GM12878 (cell line): ENCODE results near the gene FABP1. TPM values are rescaled to one million over a fixed set of nuclear protein-coding genes. Genes with fewer than 3 reads are reported as not detected.

Experiments
- ATAC-seq: fragments of 200-7000 bp; cut with Tn5 transposase; 3 replicates; pipeline ENCODE4 v1.9.1; 2020; ENCODE audit warnings: mild to moderate bottlenecking, moderate library complexity
- BruUV-seq: library from RNA; stranded (reverse); fragments of 400-500 nt; replicated peaks from 2 replicates; lab custom pipeline; 2021; lab: Mats Ljungman, UMichigan
- CTCF ChIA-PET: fragments of 300-600 bp; sonication (Branson Sonifier 250); formaldehyde crosslinking; extraction: SDS; loops from one replicate; lab custom pipeline; 2021; ENCODE audit warnings: inconsistent platforms; lab: Yijun Ruan, JAX
- POLR2A ChIA-PET: fragments of 350-600 bp; formaldehyde crosslinking; extraction: SDS; loops from one replicate; lab custom pipeline; 2021; ENCODE audit warnings: inconsistent platforms; lab: Charles Lee
- RAD21 ChIA-PET: fragments of 300-600 bp; sonication (Branson Sonifier 250); formaldehyde crosslinking; loops from one replicate; lab custom pipeline; 2023; ENCODE audit warnings: antibody characterized with exemption; ENCODE audit not compliant: unreplicated experiment; lab: Charles Lee
- SMC1A ChIA-PET: fragments of 300-600 bp; sonication (Branson Sonifier 250); formaldehyde crosslinking; loops from one replicate; lab custom pipeline; 2023; ENCODE audit not compliant: unreplicated experiment, uncharacterized antibody; lab: Charles Lee
- DNase-seq: peaks from one replicate; pipeline ENCODE4 v3.0.0-alpha.2; 2011; ENCODE audit warnings: low read depth, low spot score
- FAIRE-seq: peaks from 3 replicates; lab custom pipeline; 2011; peaks lifted over from hg19 to GRCh38; lab: Jason Lieb, UNC
- H2AFZ ChIP-seq: 2 replicates; pipeline ENCODE4 v1.6.0; 2011; ENCODE audit warnings: low read depth, low read length, control low read depth; ENCODE audit not compliant: control insufficient read depth
- H3K27ac ChIP-seq: 2 replicates; pipeline ENCODE4 v1.5.1; 2011; ENCODE audit warnings: control low read depth; ENCODE audit not compliant: control insufficient read depth, insufficient read depth
- H3K27me3 ChIP-seq, 2 experiments: replicated peaks in 1 of 2; 2 replicates each; pipeline versions ENCODE4 v1.6.0 to v1.6.1; 2011; ENCODE audit warnings: low read length in 1 of 2; ENCODE audit not compliant: control insufficient read depth in 2 of 2, insufficient read depth in 2 of 2
- H3K36me3 ChIP-seq, 2 experiments: 2 replicates each; pipeline ENCODE4 v1.5.1; 2011; ENCODE audit warnings: low read length in 1 of 2; ENCODE audit not compliant: control insufficient read depth in 2 of 2, insufficient read depth in 2 of 2
- H3K4me1 ChIP-seq: 2 replicates; pipeline ENCODE4 v1.6.1; 2011; ENCODE audit warnings: mild to moderate bottlenecking, low read length, moderate library complexity, mixed read lengths; ENCODE audit not compliant: control insufficient read depth, insufficient read depth
- H3K4me2 ChIP-seq: 2 replicates; pipeline ENCODE4 v1.6.0; 2011; ENCODE audit warnings: control low read depth; ENCODE audit not compliant: control insufficient read depth, insufficient read depth
- H3K4me3 ChIP-seq: fragments of 200-600 bp; sonication (generic); 2 replicates; pipeline ENCODE4 v1.5.1; 2016
- H3K79me2 ChIP-seq: 2 replicates; pipeline ENCODE4 v1.6.0; 2011; ENCODE audit warnings: low read length; ENCODE audit not compliant: control insufficient read depth, insufficient read depth
- H3K9ac ChIP-seq: 2 replicates; pipeline ENCODE4 v1.8.0; 2011; ENCODE audit warnings: low read length, control low read depth, mixed read lengths; ENCODE audit not compliant: control insufficient read depth, insufficient read depth
- H3K9me3 ChIP-seq: replicated peaks from 3 replicates; pipeline ENCODE4 v1.5.1; 2011; ENCODE audit warnings: mild to moderate bottlenecking, low read length; ENCODE audit not compliant: control insufficient read depth, insufficient read depth
- H4K20me1 ChIP-seq: 2 replicates; pipeline ENCODE4 v1.6.0; 2011; ENCODE audit not compliant: control insufficient read depth, insufficient read depth
- ASH2L ChIP-seq: fragments of 300-600, 200-600 bp; sonication (generic); IDR thresholded peaks from 2 replicates; pipeline ENCODE4 v1.6.1; 2017; ENCODE audit warnings: low read depth, mild to moderate bottlenecking, borderline replicate concordance
- CEBPB ChIP-seq, 2 experiments: fragments of 150-350 bp in 1 of 2; IDR thresholded peaks; 2 replicates each; pipeline ENCODE4 v1.6.1; 2012 to 2014; ENCODE audit warnings: low read depth in 2 of 2, low read length in 2 of 2, borderline replicate concordance in 1 of 2, inconsistent platforms in 1 of 2
- E4F1 ChIP-seq: fragments of 450-650 bp; IDR thresholded peaks from 2 replicates; pipeline ENCODE4 v1.6.1; 2018; ENCODE audit warnings: borderline replicate concordance, mild to moderate bottlenecking; ENCODE audit not compliant: partially characterized antibody
- EED ChIP-seq: sonication (generic); IDR thresholded peaks from 2 replicates; pipeline ENCODE4 v1.6.1; 2016; ENCODE audit warnings: antibody characterized with exemption, low read depth
- EP300 ChIP-seq, 2 experiments: fragments of 150-350 bp in 1 of 2; IDR thresholded peaks; 2 replicates each; pipeline ENCODE4 v1.6.1; 2011 to 2012; ENCODE audit warnings: low read depth in 2 of 2, low read length in 2 of 2, borderline replicate concordance in 1 of 2, improper control_type of control experiment in 1 of 2, inconsistent platforms in 1 of 2; ENCODE audit not compliant: control insufficient read depth in 1 of 2
- SP1 ChIP-seq: IDR thresholded peaks from one replicate; pipeline ENCODE4 v1.6.1; 2011; ENCODE audit warnings: low read depth, low read length
- SUPT20H ChIP-seq: IDR thresholded peaks from 2 replicates; pipeline ENCODE4 v1.6.1; 2011; ENCODE audit warnings: low read depth, mild to moderate bottlenecking, low read length, moderate library complexity, borderline replicate concordance; ENCODE audit not compliant: control insufficient read depth
- TCF12 ChIP-seq: IDR thresholded peaks from 2 replicates; pipeline ENCODE4 v1.6.1; 2011; ENCODE audit warnings: low read depth, mild to moderate bottlenecking, low read length
- TCF7 ChIP-seq: IDR thresholded peaks from 2 replicates; pipeline ENCODE4 v1.6.1; 2014; ENCODE audit warnings: antibody characterized with exemption, borderline replicate concordance
- WGBS: methylation state at CpG from one replicate; pipeline ENCODE4 v1.1.6; 2016; ENCODE audit warnings: low lambda C conversion rate; ENCODE audit not compliant: insufficient replicate concordance, insufficient coverage; ENCODE audit errors: missing lambda C conversion rate; 5-methylcytosine and 5-hydroxymethylcytosine counted together
- in situ Hi-C: fragments of 300-500 bp; cut with MboI; formaldehyde crosslinking; loops from 9 replicates; pipeline ENCODE4 v1.14.3; 2018; ENCODE audit warnings: mixed read lengths
- intact Hi-C: fragments of 100-400 bp; cut with micrococcal nuclease; formaldehyde crosslinking; loops from one replicate; pipeline ENCODE4 v1.14.2; 2022; ENCODE audit not compliant: unreplicated experiment
- polyA plus RNA-seq, 11 experiments: library from polyadenylated mRNA; depleted of rRNA in 4 of 11; unstranded in 6 of 11; stranded (reverse) in 5 of 11; fragments of >200 nt; fragmentation: Nextera tagmentation in 4 of 11; fragmentation: Illumina TruSeq in 1 of 11; extraction: Ambion mirVana in 4 of 11; extraction: Trizol in 1 of 11; gene quantifications; 1 replicate in 1 of 11; 2 replicates in 10 of 11; pipeline versions ENCODE4 v1.2.1 to v1.2.3, GENCODE V29; 2011 to 2016; ENCODE audit warnings: inconsistent platforms in 2 of 11, missing spikeins in 2 of 11, low read depth in 1 of 11
- total RNA-seq, 4 experiments: library from RNA; depleted of rRNA in 3 of 4; stranded (reverse); fragments of >200 nt in 3 of 4; fragmentation: Illumina TruSeq in 1 of 4; extraction: Trizol in 1 of 4; gene quantifications; 2 replicates each; pipeline versions ENCODE4 v1.2.1 to v1.2.3, GENCODE V29; 2013 to 2021

The FABP1 gene
- total and polyA plus RNA-seq, 10 of the 15 experiments (the other 5 are each of a cell fraction or from before 2014, with no cell fraction given): not detected

DNA sequence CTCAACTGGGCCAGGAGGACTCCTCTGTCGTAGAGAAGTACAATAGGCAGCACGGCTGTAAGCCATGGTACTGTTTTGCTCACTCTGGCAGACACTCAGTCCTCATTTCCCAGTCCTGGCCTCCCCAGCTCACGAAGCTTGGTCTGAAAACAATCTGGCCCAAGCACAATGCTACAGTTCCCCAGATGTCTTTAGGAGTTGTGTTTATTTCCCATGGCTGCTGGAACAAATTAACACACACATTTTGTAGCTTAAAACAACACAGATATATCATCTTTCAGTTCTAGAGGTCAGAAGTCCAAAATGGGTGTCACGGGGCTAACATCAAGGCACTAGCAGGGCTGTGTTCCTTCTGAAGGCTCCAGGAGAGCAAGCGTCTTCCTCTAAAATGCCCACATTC, 13.0 kb downstream of the FABP1 start:
- H2AFZ ChIP-seq: no peak overlapping the region
- no peak overlapping the region for H3K9ac ChIP-seq
- DNase-seq: no peak
- intact Hi-C loops (no loop called here), in situ Hi-C loops (loop anchor here (5.0 kb wide), 1 partner anchor 53 kb away; no protein-coding TSS in a partner anchor)
- H3K4me1 ChIP-seq: no peaks in the 10 kb centered on the region
- TF ChIP-seq SUPT20H: no peak
- no peak for TF ChIP-seq E4F1
- TF ChIP-seq TCF7: no peak
- no peak for TF ChIP-seq EP300 (IDR thresholded peaks at IDR 0.05; ENCODE audit: borderline replicate concordance in 1 of 2, control insufficient read depth in 1 of 2, low read depth in 2 of 2, low read length in 2 of 2)
- TF ChIP-seq CEBPB (IDR thresholded peaks at IDR 0.05; ENCODE audit: borderline replicate concordance in 1 of 2, low read depth in 2 of 2, low read length in 2 of 2): no peak
- TF ChIP-seq EED: no peak
- no peak for TF ChIP-seq ASH2L
- TF ChIP-seq TCF12: no peak
- no peak for TF ChIP-seq SP1
- H4K20me1 ChIP-seq: no peaks in the 10 kb centered on the region
- peaks cover 0 to 1% of the 10 kb centered on the region in 2 experiments; a peak in 2 of 4 replicates for H3K27me3 ChIP-seq
- ChIA-PET RAD21 (no interaction called here), SMC1A (no interaction called here), POLR2A (no interaction called here), CTCF (no interaction called here)
- H3K4me2 ChIP-seq: no peak overlapping the region
- ATAC-seq: no peak
- H3K27ac ChIP-seq: no peak overlapping the region
- no TSS peak for BruUV-seq
- no peaks in the 10 kb centered on the region for H3K9me3 ChIP-seq
- H3K79me2 ChIP-seq: no peaks in the 10 kb centered on the region
- FAIRE-seq: no peak
- H3K4me3 ChIP-seq: no peak overlapping the region
- WGBS: 7% methylated on average over 5 of the region's 5 CpGs
- no peaks in the 10 kb centered on the region for H3K36me3 ChIP-seq
